Activated CD8-positive, alpha-beta memory T cell treated with anti-CD3 and anti-CD28 coated beads, Interleukin-2, amount 50 U/mL, for 48 hours (primary cell): Measurements from ENCODE around the gene UGCG.
"Not testable (repeated sequence)": the region's sequence is repeated elsewhere in the genome, so short reads cannot be mapped to it uniquely, and the experiment has no call there.

Experiments used
- DNase-seq: peaks from one replicate; pipeline ENCODE4 v3.0.0-alpha.2; 2020

UGCG gene

GRCh38 chr9:111922324-111923013 lies 25.9 kb downstream of the UGCG start:
- no peak for DNase-seq

DNA sequence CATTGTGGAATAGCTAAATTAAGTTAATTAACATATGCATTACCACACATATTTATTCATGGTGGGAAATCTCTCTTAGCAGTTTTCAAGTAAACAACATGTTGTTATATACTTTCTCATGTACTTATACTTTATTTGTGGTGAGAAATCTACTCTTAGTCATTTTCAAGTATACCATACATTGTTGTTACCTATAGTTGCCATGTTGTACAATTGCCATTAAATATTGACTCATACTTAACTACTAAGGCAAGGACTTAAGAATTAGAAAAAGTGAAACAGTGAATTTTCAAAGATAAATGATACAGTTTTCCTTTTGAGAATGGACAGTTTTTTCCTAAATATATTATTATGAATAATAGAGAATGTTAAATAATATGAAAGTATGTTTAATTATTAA lies 27.7 kb downstream of the UGCG start:
- no peak for DNase-seq

- DNase-seq = no peak
Observed at GRCh38 chr9:111925017-111925770, 28.6 kb downstream of the UGCG start.

- no peak for DNase-seq
Observed at GRCh38 chr9:111925784-111926183, 29.2 kb downstream of the UGCG start.

GRCh38 chr9:111926421-111926875 lies 29.8 kb downstream of the UGCG start:
- no peak for DNase-seq

DNA sequence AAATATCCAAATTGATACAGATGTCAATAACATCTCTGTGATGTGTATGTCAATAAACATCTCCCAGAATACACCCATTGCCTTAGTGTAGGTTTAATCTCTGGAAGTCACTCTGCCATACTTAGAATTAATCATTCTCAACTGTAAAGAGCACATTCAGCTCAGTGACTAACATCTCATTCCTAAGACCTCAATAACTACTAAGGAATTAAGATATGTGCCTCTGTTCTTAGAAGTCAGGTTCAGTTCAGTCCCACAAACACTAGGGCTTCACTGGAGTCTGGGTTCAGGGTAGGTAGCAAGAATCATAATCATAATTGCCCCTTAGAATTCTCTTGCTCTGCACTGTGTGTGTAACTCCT lies 31.7 kb downstream of the UGCG start:
- DNase-seq = no peak

GRCh38 chr9:111934747-111935146 lies 38.1 kb downstream of the UGCG start:
- no peak for DNase-seq

DNA sequence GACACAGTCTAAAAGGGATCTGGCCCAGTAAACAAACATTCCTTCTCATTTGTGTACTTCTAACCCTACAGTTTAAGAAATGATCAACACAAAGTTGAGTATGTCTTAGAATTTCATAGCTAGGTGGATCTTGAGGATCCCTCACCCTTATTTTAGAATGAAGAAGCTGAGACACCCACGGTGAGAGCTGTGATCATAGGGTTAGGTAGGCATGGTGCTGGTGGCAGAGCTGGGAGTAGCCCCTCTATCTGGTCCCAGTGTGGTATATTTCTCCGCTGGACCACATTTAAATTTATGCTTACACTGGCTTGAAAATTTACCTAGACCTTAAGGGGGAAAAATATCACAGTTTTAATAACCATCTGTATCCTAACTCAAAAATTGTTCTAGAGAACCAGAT lies 39.8 kb downstream of the UGCG start:
- no peak for DNase-seq

DNA sequence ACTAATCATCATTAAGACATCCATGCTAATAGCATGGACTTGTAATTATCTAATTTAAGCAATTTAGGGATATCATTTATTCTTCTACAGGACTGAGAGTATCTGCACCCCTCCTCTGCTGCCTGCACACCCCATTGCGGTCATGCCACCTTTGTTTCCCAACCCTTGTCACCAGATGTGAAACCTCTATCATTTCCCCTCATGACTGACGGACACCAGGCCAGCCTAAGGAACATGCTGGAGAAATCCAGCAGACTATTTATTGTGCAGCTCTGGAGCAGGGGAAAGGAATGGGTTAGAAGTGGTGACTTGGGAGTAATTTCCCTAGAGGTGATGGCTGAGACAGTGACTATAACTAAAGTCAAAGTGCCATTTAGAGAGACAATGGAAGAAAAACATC lies 40.7 kb downstream of the UGCG start:
- DNase-seq = no peak

DNA sequence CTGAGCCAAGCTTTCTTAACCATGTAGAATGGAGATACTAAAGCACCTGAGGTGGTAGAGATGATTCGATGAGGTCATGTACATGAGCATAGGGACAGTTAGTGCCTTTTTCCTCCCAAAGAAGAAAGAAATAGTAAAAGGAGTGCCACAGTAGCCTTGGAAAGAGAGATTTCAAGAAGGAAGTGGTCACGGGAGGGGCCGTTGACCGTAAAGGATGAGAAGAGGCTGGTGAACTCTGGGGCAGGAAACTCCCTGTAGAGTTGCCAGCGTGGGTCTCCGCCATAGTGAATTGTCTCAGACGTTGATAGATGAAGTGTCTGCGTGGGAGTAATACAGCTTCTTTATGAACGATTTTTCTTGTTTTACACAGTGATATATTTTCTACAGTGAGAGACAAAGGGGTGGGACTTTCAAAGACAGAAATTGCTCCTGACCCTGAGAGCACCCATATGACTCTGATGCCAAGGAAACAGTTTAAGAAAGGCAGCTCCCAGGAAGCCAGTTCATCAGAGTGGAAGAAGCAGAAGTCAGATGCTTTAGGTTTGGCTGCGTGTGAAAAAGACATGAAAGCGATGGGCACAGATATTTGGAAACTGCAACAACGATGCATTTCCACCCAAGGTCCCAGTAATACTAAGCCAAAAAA lies 41.3 kb downstream of the UGCG start:
- DNase-seq = peak; percentile 78

DNA sequence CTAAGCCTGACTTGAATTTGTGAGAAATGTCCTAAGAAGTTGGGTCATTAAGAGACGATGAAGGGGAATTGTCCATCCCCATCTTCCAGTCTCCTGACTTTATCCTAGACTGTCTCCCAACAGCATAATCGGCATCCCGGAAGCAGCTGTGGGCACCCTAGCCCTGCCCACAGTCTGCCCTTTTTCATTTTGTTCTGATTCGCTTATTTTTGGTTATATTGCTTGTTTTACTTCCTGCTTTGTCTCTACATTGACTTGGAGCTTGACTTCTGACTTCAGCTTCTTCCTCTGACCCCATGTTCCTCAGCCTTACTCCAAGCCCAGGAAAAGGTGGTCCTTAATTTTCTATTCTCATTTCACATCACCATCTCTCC lies 41.8 kb downstream of the UGCG start:
- DNase-seq = no peak

DNA sequence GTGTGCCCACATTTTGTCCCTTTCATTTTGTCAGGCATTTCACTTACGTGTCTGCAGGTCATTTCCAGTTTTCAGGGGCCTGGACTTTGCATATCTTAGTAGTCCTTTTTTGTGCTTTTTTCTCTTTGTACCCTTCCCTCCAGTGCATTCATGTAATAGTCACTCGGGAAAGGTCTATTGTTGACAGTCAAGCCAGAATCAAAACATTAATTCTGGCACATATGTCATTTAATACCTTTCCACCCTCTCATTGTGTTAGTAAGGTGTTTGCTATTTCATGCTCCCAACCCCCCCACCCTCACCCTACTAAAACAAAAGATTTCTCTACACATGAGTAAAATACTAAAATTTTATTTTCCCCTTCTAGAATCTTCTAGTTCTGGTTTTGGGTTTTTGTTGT lies 42.7 kb downstream of the UGCG start:
- no peak for DNase-seq

DNA sequence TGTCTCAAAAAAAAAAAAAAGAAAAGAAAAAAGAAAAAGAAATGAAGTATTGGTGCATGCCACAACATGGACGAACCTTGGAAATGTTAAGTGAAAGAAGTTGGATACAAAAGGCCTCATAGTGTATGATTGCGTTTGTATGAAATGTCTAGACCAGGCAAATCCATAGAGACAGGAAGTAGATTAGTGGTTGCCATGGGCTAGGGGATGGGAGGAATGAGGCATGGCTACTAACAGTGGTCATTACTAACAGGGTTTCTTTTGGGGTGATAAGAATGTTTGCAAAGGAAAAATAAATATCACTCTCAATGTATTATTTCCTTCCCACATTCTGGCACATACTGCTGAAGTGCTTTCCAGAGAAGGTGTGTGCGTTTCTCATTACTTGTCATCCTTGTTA lies 44.1 kb downstream of the UGCG start:
- no peak for DNase-seq

GRCh38 chr9:111943200-111943599 lies 46.6 kb downstream of the UGCG start:
- DNase-seq = no peak

DNA sequence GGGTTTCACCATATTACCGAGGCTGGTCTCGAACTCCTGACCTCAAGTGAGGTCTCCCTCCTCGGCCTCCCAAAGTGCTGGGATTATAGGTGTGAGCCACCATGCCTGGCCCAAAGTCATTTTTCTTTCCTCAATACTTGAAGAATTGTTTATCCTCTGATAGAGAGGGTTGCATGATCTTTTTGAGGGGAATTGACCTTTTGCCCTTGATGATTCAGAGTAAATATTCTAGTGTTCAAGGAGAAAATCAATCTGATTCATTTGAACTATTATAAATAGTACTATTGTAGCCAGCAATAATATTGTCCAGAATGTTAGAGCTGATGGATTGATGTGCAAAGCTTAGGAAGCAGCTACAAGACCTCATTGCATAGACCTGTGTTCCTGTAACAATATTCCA lies 47.1 kb downstream of the UGCG start:
- DNase-seq = no peak

DNA sequence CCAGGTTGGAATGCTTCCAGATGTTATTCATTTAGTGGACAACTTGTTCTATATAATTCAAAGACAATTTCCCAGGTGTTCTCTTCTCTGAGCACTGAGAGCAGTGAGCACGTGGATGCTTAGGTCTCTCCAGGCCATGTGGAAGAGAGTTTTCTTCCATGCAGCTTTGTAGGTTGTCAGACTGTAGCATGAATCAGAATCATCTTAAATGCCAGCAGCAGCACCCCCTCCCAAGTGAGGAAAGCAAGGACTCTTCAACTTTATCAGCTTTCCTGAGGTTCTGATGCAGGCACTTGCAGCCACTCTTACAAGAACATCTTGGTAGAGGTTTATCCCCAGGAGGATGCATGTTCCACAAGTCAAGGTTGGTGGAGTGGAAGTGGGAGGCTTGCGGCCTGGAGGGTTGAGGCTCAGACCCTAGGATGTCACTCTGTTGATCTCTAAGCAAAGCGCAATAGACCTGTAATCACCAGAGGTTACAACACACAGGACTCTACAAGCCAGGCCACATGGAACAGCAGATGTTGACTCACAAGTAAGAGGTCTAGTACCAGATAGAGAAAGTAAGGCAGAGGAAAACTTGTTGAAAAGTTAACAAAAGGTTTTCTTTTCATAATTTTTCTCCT lies 47.7 kb downstream of the UGCG start:
- DNase-seq = no peak

- no peak for DNase-seq
Observed at GRCh38 chr9:111945216-111945615, 48.6 kb downstream of the UGCG start.

GRCh38 chr9:111948109-111948508 lies 51.5 kb downstream of the UGCG start:
- not testable (repeated sequence) for DNase-seq

- no peak for DNase-seq
Observed at GRCh38 chr9:111948951-111949350, 52.3 kb downstream of the UGCG start.

- DNase-seq = no peak
Observed at GRCh38 chr9:111949919-111950318, 53.3 kb downstream of the UGCG start.

- DNase-seq = no peak
Observed at GRCh38 chr9:111952559-111952958, 55.9 kb downstream of the UGCG start.

DNA sequence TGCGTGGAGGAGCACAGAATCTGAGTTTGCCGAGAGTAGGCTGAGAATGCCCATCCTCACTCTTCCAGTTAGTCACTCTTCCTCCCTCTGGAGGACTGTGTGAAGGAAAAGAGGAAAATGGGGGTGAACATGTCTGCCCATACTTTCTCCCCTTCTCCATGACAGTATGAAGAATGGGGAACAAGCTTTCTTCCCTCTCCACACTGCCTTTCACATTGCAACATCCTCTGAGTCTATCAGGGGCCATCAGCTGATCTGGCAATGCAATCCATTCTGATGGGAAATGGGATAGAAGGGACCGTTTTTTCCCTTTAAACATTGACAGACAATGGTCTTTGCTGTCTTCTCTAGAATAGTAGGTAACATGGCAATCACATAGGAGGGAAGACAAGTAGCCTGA lies 56.8 kb downstream of the UGCG start:
- no peak for DNase-seq

DNA sequence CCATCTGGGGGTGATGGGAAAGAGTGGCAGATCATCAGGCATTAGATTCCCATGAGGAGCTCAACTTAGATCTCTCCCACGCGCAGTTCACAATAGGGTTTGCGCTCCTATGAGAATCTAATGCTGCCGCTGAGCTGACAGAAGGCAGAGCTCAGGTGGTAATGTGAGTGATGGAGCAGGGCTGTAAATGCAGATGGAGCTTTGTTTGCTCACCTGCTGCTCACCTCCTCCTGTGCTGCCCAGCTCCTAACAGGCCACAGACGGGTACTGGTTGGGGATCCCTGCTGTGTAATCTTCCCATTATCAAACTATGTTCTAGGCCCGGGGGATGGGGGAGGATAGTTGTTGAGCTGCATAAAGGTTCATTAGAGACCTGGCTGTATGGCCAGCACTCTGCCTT lies 58.4 kb downstream of the UGCG start:
- DNase-seq = no peak
